Activated CD8-positive, alpha-beta memory T cell treated with anti-CD3 and anti-CD28 coated beads, Interleukin-2, amount 50 U/mL, for 1 hour (primary cell): ENCODE results near the gene REXO5.

Source experiments
- DNase-seq: peaks from one replicate; pipeline ENCODE4 v3.0.0-alpha.2; 2020; ENCODE audit errors: extremely low read depth

The REXO5 gene

GRCh38 chr16:20871941-20872815, 65.9 kb downstream of the REXO5 start:
- DNase-seq: no peak

- DNase-seq: no peak
These were observed 67.0 kb downstream of the REXO5 start for GRCh38 chr16:20873331-20873730.

- no peak for DNase-seq
These were observed 67.8 kb downstream of the REXO5 start for GRCh38 chr16:20874088-20874581.

- no peak for DNase-seq
These were observed 69.0 kb downstream of the REXO5 start for GRCh38 chr16:20875355-20875650.

- DNase-seq: no peak
These were observed 72.4 kb downstream of the REXO5 start for GRCh38 chr16:20878682-20879147.

GRCh38 chr16:20879175-20880040, 73.1 kb downstream of the REXO5 start:
- DNase-seq: no peak

GRCh38 chr16:20880867-20881502, 74.7 kb downstream of the REXO5 start:
- DNase-seq: no peak

- no peak for DNase-seq
These were observed 75.2 kb downstream of the REXO5 start for GRCh38 chr16:20881503-20881878.

GRCh38 chr16:20883554-20884239, 77.4 kb downstream of the REXO5 start:
- DNase-seq: no peak

- DNase-seq: no peak
These were observed 77.9 kb downstream of the REXO5 start for GRCh38 chr16:20884240-20884556.

- DNase-seq: no peak
These were observed 80.0 kb downstream of the REXO5 start for GRCh38 chr16:20886320-20886719.

GRCh38 chr16:20887207-20887606, 80.9 kb downstream of the REXO5 start:
- DNase-seq: no peak

- DNase-seq: no peak
These were observed 83.4 kb downstream of the REXO5 start for GRCh38 chr16:20889625-20890275.

- no peak for DNase-seq
These were observed 88.1 kb downstream of the REXO5 start for GRCh38 chr16:20894388-20894787.

- no peak for DNase-seq
These were observed 91.0 kb downstream of the REXO5 start for GRCh38 chr16:20897253-20897897.

GRCh38 chr16:20897922-20898321, 91.6 kb downstream of the REXO5 start:
- DNase-seq: no peak

GRCh38 chr16:20899071-20899470, 92.7 kb downstream of the REXO5 start:
- DNase-seq: no peak
